HG03060 (cell line): ENCODE data around the gene TRPC4AP.
"Not testable (repeated sequence)": the region's sequence is repeated elsewhere in the genome, so short reads cannot be mapped to it uniquely, and the experiment has no call there.

Experiments used
- ATAC-seq: cut with Tn5 transposase; IDR thresholded peaks from one replicate; pipeline ENCODE4 v1.9.1; 2021; ENCODE audit warnings: low read depth, moderate number of reproducible peaks; ENCODE audit not compliant: unreplicated experiment

TRPC4AP gene

DNA sequence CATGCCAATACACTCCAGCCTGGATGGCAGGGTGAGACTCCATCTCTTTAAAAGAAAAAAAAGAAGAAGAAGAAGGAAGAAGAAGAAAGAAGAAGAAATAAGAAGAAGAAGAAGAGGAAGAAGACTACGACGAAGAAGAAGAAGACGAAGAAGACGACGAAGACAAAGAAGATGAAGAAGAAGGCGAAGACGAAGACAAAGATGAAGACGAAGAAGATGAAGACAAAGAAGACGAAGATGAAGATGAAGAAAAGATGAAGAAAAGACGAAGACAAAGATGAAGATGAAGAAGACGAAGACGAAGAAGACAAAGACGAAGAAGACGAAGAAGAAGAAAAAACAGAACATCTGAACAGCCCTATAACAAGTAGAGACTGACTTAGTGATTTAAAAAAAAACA is 33.0 kb downstream of the TRPC4AP start:
- no peak for ATAC-seq

DNA sequence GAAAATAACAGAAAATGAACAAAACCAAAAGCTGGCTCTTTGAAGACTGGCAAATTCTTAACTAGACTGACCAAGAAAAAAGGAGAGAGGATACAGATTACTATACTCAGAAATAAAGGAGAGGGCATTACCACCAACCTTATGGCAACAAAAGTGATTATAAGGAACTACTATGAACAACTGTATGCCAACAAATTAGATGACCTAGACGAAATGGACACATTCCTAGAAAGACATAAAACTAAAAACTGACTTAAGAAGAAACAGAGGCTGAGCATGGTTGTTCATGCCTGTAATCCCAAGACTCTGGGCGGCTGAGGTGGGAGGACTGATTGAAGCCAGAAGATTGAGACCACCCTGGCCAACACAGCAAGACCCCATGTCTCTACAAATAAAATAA is 33.5 kb downstream of the TRPC4AP start:
- ATAC-seq, result no peak

DNA sequence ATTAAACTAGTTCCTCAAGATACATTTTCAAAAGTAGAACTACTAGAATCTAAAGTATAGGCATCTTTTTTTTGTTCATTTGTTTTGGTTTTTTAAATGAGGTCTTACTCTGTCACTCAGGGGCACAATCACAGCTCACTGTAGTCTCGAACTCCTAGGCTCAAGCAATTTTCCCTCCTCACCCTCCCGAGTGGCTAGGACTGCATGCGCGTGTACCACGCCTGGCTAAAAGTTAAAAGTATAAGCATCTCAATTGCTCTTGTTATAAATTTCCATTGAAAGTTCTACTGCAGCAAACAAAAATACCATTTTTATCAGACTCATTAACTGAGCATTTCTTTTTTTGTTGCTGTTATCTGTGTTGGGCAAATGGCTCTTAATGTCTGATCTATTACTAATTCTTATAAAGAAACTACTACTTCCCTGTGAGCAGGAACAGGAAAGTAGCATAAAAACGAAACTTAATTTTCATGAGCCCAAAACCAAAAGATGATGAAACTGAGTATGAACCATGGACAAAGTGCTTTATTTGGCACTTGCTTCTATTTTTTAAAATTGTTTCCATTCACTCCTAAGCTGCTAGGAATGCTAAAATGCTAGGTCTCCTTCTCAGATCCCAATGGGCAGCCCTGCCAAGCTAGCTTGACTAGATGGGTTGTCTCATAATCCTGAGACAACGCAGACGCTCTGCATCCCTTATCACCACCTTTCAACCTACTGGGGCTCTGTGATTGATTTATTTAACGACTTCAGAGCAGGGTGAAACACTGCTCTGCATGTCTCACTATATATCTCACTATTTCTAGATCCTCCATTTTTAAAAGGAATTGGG is 36.9 kb downstream of the TRPC4AP start:
- no peak for ATAC-seq

DNA sequence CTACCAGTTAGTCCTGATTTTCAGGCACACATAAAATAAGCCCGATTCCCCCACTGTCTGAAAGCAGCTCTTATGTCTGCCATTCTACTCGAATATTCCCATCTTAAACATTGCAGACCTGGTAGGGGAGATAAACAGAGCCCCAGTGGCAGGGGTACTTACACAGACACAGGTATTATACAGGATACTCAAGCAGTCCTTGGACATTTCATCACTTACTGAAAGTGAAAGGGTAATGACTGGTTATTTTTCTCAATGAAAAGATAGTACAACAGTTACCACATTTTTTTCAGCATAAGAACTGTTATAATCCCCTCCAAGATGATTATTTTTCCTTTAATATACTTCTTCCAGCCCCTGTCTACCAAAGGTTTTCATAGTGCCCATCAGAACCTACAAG is 37.8 kb downstream of the TRPC4AP start:
- ATAC-seq, result no peak

DNA sequence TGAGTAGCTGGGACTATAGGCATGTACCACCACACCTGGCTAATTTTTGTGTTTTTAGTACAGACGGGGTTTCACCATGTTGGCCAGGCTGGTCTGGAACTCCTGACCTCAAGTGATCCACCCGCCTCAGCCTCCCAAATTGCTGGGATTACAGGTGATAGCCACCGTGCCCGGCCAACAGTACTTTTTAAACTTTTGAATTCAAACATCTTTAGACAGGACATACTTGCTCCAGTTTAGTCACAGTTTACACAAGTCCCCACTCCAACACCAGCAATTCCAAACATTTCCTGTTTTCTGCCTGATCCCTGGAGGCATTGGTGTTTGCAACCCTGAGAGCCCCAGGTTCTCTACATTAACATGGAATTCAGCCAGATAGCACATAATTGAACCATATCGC is 40.0 kb downstream of the TRPC4AP start:
- not testable (repeated sequence) for ATAC-seq

DNA sequence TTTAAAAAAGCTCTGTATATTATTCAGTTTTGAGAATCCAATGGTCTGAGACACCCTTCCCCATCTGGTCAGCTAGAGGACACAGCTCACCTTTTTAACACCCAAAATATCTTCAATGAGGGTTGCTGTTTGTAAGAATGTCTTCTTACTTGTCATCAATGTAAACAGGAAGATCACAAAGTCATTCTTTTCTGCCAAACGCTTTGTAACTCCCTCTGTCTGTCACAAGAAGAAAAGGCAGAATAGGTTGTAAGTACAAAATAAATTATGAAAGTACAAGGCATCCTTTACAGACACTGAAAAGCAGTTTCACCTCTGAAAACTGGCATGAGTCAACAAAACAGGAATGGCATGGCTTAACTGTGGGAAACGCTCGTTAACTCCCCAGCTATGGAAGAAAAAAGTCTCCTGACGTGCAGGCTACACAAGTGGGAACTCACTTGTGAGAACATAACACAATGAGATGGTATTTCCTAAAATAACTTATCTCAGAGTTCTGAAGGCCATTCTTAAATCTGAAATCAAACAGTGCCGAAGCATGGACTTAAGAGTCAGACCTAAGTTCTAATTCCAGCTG is 42.7 kb downstream of the TRPC4AP start:
- ATAC-seq, result no peak

DNA sequence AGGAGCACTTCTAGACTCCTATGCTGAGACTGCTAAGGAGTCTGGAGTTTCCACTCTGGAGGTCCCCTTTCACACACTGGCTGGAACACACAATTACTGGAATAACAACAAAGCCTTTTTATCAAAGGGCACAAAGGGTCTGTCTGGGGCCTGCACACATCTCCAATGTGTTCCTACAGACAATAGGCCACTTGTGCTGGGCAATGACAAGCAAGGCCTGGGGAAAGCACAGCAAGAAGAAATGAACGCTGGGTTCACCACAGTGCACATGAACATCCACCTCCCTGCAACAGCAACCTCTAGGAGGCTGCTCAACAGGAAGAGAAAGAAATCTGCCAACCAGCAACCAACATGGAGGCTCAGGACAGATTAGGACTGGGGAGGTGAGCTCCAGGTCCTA is 43.9 kb downstream of the TRPC4AP start:
- no peak for ATAC-seq

DNA sequence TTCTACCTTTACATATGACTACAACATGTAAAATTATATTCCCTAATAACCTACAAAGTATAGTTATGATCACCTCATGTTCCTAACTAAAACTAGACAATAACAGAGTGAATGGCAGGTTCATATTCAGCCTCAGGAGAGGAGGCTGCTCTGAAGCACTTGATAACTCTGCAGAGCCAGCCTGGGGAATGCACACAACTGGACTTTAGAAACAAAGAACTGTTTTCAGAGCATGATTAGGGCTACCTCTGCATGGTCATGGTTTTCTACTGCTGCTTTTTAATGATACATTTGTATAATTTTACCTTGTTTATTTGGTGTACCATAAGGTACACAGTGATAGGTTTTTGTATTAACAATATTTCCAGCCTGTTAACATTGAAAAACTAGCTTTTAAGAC is 50.3 kb downstream of the TRPC4AP start:
- no peak for ATAC-seq

DNA sequence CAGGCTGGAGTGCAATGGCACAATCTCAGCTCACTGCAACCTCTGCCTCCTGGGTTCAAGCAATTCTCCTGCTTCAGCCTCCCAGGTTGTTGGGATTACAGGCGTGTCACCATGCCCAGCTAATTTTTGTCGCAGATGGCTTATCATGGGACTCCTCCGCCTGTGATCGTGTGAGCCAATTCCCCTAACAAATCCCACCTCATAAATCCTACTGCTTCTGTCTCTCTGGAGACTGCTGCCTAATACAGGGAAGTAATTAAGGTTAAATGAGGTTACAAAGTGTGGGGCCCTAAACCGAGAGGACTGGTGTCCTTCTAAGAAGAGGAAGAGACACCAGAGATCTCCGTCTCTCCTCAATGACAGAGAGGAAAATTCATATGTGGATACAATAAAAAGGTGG is 52.0 kb downstream of the TRPC4AP start:
- no peak for ATAC-seq

DNA sequence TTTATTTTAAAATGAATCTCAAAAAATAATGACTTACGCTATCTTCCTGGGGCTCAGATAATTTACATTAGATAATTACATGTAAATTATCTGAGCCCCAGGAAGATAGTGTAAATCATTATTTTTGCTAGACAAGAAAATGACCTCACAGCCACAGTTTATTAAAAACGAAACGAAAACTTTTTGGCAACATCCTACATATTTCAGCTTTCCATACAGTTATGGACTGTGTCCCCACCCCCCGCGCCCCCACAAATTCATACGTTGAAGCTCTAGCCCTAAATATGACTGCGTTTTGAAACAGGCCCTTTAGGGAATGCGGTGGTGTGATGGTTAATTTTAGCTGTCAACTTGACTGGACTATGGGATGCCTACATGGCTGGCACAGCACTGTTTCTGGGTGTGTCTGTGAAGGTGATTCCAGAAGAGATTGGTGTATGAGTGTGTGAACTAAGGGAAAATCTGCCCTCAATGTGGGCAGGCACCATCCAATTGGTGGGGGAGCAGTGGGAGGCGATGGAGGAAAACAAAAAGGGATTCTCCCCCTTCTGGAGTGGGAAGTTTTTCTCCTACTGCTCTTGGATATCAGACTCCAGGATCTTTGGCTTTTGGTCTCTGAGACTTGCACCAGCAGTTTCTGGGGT is 52.6 kb downstream of the TRPC4AP start:
- no peak for ATAC-seq

DNA sequence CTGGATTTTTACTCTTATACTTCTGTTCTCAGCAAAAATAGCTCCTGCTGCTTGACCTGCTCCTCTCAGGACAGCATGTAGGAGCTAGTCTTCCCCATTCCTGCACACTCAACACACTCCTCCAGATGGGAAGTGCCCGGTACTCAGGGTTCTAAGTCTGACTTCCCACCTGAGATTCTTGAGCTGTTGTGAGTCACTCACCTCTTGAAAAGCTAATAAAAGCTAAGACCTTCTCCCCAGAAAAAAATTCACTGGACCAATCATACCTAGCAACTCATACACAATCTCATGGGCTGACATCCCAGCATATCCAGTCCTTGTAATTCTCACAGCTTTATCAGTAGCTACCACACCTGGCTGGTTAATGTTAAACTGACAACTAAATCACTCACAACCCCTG is 53.5 kb downstream of the TRPC4AP start:
- ATAC-seq, result no peak

DNA sequence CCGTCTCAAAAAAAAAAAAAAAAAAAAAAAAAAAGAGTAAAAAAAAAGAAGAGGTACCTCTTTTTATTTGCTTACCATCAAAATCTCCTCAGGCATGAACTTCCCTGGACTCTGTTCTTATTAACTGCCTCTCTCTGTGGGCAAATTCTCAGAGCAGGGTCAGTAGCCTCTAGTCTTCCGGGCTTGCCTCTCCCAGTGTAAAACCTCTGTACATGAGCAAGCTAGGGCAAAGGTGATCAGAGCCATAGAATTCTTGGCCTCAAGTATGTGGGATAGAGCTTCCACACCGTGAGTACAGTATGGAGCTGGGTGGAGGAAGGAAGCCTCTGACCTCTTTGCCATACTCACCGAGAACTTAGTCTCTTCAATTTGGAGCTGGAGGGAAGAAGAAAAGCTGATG is 58.5 kb downstream of the TRPC4AP start:
- ATAC-seq, result no peak

DNA sequence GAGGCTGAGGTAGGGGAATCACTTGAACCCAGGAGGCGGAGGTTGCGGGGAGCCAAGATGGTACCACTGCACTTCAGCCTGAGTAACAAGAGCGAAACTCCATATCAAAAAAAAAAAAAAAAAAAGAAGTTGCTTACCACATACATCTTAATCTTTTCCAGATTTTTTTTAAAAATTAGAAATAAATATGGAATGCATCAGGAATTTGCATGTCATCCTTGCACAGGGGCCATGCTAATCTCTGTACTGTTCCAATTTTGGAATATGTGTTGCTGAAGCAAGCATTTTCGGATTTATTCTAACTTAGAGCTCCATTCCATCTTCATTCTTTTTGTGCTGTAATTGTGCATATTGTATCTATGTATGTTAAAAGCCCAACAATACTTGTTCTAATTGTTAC is 62.5 kb downstream of the TRPC4AP start:
- ATAC-seq, result no peak

DNA sequence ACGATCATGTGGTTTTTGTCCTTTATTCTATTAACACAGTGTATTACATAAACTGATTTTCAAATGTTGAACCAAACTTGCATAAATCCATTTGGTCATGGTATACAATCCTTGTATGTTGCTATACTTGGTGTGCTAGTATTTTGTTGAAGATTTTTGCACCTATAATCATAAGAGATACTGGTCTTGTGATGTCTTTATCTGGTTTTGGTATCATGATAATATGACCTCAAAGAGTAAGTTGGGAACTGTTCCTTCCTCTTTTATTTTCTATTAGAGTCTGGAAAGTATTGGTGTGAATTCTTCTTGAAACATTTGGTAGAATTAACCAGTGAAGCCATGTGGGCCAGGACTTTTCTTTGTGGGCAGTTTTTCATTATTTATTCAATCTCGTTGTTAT is 65.3 kb downstream of the TRPC4AP start:
- ATAC-seq, result no peak

DNA sequence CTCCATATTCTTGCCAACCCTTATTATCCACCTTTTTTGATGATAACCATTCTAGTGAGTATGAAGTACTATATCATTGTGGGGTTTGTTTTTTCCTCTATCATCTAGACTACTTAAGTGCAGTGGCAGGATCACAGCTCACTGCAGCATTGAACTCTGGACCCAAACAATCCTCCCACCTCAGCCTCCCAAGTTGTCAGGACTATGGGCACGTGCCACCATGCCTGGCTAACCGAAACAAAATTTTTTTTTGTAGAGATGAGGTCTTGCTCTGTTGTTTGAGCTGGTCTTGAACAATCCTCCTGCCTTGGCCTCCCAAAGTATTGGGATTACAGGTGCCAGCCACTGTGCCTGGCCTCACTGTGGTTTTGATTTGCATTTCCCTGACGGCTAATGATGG is 67.5 kb downstream of the TRPC4AP start:
- no peak for ATAC-seq

DNA sequence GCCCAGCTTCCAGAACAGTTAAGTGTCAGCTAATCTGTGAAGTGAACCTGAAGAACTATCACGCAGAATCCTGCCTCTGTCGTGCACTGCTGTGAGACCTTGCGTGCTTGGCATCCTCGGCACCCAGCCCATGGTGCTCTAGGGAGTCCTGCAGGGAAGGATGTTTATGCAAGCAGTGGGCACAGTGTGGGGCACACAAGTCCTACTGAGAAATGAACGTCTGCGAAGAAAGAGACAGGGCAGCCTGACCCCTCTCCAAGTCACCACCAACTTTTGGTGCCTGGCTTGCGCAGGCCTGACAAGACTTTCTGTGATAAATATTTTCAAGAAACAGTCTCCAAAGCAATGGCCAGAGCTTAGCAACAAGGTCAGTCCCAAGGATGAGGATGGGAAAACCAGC is 69.0 kb downstream of the TRPC4AP start:
- ATAC-seq, result no peak

DNA sequence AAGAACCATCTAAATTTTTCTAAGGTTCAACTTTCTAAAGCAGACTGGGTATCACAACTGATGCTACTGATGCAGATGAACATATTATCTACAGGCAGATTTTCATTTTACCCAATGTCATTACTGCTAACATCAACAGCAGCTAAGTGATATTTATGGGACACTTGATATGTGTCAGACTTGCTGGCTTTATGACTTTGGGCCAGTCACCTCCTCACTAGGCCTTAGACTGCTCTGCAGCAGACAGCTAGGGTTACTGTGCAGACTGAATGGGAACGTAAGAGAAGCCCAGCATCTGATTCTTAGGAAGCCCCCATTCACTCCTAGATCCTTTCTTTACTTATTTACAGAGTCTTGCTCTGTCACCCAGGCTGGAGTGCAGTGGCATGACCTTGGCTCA is 70.8 kb downstream of the TRPC4AP start:
- no peak for ATAC-seq

DNA sequence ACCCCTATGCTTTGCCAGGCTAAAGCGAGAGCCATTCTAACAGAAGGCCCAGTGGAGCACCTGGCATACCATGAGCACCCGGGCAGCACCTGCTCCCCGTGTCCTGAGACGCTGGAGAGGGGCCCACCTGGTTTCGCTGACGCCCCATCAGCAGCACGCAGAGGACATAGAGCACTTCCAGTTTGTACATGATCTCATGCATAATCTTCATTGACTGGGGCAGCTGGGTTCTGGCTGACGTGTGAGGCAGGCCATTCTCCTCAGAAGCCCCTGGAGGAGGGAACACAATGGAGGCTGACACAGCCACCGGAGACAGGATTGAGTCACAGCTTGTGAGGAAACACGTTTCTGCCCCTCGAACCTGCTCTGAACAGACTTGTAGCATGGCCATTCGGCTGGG is 71.5 kb downstream of the TRPC4AP start:
- ATAC-seq, result no peak

DNA sequence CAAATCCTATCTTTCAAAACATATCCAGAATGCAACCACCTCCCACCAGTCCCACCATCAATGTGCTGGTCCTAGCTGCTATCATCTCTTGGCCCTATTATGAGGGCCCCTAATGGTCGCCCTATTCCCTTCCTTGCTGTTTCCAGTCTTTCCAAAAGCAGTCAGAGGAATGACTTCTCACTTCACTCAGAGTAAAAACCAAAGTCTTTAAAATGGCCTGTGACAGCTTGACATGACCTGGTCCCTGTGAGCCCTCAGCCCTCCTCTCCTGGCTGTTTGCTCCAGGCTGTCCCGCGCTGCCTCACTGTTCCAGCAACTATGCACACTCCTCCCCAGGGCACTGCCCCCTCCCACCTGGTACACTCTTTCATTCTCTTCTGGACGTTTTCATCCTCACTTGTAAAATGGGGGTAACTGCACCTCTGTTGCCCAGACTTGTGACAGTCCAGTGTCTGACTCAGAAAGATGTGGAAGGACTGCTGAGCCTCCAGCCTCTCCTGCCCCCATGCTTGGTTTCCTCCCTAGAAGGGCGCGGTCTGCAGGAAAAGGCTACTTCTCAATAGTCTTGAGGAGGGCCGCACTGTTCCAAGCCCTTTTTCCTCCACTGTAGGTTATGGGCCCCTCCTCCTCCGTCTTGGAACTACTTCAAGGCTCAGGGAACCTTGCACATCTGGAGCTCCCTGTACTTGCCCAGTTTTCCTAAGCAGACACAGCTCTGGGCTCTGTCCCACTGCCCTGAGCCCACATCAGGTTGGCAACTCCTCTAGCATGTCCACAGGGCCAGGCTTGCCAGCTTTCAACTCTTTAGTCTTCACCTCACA is 72.3 kb downstream of the TRPC4AP start:
- ATAC-seq, result no peak

DNA sequence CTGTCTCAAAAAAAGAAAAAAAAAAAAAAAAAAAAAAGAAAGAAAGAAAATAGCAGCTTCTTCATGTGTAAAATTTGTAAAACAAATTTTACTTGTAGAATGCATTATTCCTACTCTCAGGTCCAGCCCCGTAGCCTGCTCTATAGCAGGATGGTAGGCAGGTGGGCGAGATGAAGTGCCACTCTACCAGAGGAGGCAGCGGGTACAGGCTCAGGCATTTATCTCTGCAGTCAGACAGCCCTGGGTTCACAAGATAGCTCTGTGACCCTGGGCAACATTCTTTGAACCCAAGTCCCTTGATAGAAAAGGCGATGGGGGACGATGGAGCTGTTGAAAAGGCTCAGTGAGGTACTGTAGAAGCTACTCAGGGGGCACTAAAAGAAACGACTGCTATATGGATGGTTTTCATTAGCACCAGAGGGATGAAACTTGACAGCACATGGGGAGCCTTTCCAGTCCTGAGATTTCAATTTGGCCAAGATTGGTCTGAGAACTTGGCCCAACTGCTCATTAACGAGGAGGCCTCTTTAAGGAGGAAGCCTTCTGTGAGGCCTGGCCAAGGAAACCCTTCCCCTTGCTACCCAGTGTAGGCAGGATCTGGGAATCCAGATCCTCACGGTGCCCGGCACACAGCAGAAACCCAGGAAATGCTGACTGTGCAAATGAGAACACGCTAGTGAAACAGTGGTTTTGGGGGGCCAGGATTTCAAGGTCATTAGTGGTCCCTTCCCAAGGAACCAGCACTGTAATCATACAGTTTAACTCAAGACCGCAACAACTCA is 73.8 kb downstream of the TRPC4AP start:
- no peak for ATAC-seq
